Measurements from ENCODE around the gene PPIA.
A peak's percentile ranks its signal among the peaks of the same experiment; 100 is the strongest.
"Not testable (repeated sequence)": the region's sequence is repeated elsewhere in the genome, so short reads cannot be mapped to it uniquely, and the experiment has no call there.

PPIA gene

GRCh38 chr7:44843440-44843839 lies 47.0 kb downstream of the PPIA start:
- H2AFZ ChIP-seq (ENCODE audit: low read depth, low read length), result not testable (repeated sequence)
- H3K36me3 ChIP-seq (ENCODE audit: insufficient read depth, low read length), result peaks cover 40% of the 10 kb centered on the region

GRCh38 chr7:44845451-44845850 lies 49.0 kb downstream of the PPIA start:
- Histone ChIP-seq H3K36me3 (ENCODE audit: insufficient read depth, low read length) (peaks cover 24% of the 10 kb centered on the region), H3K27me3 (ENCODE audit: insufficient read depth, low read length) (no peaks in the 10 kb centered on the region), H3K4me1 (ENCODE audit: insufficient read depth, low read length) (peaks cover 17% of the 10 kb centered on the region), H3K4me3 (ENCODE audit: low read length) (peak overlapping the region; percentile 97), H2AFZ (ENCODE audit: low read depth, low read length) (no peak overlapping the region), H3K9me3 (ENCODE audit: low read length) (no peaks in the 10 kb centered on the region)

More at GRCh38 chr7:44843440-44843839, 47.0 kb downstream of the PPIA start:
- H3K27me3 ChIP-seq (ENCODE audit: insufficient read depth, low read length); H3K9me3 ChIP-seq (ENCODE audit: low read length); H3K4me3 ChIP-seq (ENCODE audit: low read length): not testable (repeated sequence)
- peaks cover 11% of the 10 kb centered on the region for H3K4me1 ChIP-seq (ENCODE audit: insufficient read depth, low read length)

- H3K9me3 ChIP-seq (ENCODE audit: low read length); H3K27me3 ChIP-seq (ENCODE audit: insufficient read depth, low read length); H2AFZ ChIP-seq (ENCODE audit: low read depth, low read length): not testable (repeated sequence)
- H3K4me1 ChIP-seq (ENCODE audit: insufficient read depth, low read length), result peaks cover 17% of the 10 kb centered on the region
- H3K36me3 ChIP-seq (ENCODE audit: insufficient read depth, low read length), result peaks cover 15% of the 10 kb centered on the region
- H3K4me3 ChIP-seq (ENCODE audit: low read length), result peak overlapping the region; percentile 97
Measured at GRCh38 chr7:44846390-44846789, 49.9 kb downstream of the PPIA start.

GRCh38 chr7:44846816-44847508 lies 50.5 kb downstream of the PPIA start:
- Histone ChIP-seq H3K4me3 (ENCODE audit: low read length) (peak overlapping the region; percentile 97), H3K27me3 (ENCODE audit: insufficient read depth, low read length) (no peaks in the 10 kb centered on the region), H2AFZ (ENCODE audit: low read depth, low read length) (peak overlapping the region; percentile 23), H3K9me3 (ENCODE audit: low read length) (no peaks in the 10 kb centered on the region), H3K4me1 (ENCODE audit: insufficient read depth, low read length) (peaks cover 17% of the 10 kb centered on the region), H3K36me3 (ENCODE audit: insufficient read depth, low read length) (peaks cover 10% of the 10 kb centered on the region)

DNA sequence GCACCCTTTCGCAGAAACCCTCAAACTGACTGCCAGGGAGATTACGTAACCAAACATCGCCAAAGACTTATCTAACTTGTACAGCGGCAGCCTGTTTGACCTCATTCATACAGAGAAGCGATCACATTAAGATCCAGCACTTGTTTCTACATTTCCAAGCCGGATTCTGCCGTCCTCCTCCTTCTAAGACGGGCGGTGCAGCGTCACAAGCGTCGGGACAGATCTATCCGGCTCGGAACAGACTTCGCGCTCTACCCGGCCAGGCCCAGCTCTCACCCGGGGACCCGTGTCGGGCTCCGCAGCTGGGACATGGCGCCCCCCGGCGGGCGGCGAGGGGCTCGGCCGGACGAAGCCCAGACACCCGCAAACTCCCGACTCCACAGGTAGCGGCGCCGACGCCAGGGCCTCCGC lies 51.0 kb downstream of the PPIA start:
- Histone ChIP-seq H3K36me3 (ENCODE audit: insufficient read depth, low read length) (peaks cover 4% of the 10 kb centered on the region), H3K9me3 (ENCODE audit: low read length) (no peaks in the 10 kb centered on the region), H3K27me3 (ENCODE audit: insufficient read depth, low read length) (no peaks in the 10 kb centered on the region), H3K4me1 (ENCODE audit: insufficient read depth, low read length) (peaks cover 17% of the 10 kb centered on the region), H2AFZ (ENCODE audit: low read depth, low read length) (peak overlapping the region; percentile 23), H3K4me3 (ENCODE audit: low read length) (peak overlapping the region; percentile 97)

DNA sequence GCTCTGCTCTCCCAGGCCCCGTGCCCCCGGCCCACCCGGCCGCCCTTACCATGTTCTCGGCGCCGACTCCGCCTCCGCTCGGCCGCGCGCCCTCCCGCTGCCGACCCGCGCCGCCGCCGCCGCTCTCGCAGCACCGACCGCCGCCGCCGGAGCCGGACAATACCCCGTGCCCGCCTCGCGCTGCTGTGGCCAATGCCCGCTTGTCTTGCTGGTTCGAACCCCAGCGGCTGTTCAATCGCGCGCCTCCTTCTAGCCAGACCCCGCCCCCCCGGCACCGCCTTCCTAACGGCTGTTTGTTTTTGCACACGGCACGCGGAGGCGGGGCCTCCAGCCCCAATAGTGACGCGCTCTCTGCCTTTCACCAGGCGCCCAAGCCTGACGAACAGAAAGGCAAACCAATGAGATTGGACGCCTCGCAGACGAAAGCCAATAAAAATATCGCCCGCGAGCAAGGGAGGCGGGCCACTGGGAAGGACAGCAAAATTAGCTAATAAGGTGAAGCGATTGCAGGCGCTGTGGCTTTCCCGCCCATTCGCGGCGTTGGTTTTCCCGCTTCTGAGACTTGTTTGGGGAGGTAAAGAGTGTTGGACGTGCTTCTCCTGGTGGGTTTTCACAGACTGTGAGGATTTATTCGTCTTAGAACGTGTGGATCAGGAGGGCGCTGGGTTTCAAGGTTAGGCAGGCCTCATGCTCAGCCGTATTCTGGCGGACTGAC lies 51.6 kb downstream of the PPIA start, which contains the start of gene H2AZ2:
Gene H2AZ2 (minus strand): TSS at position 168 of the 715 bp plus-strand sequence. CDS start 116 bp downstream, at position 52.
- Histone ChIP-seq H3K9me3 (ENCODE audit: low read length) (no peaks in the 10 kb centered on the region), H3K27me3 (ENCODE audit: insufficient read depth, low read length) (no peaks in the 10 kb centered on the region), H3K4me1 (ENCODE audit: insufficient read depth, low read length) (peaks cover 17% of the 10 kb centered on the region), H3K4me3 (ENCODE audit: low read length) (peak within 1 kb of the TSS; percentile 97), H2AFZ (ENCODE audit: low read depth, low read length) (peak within 1 kb of the TSS; percentile 77), H3K36me3 (ENCODE audit: insufficient read depth, low read length) (peaks cover 1% of the 10 kb centered on the region)

GRCh38 chr7:44849259-44849884 lies 52.9 kb downstream of the PPIA start:
- no peaks in the 10 kb centered on the region for H3K36me3 ChIP-seq (ENCODE audit: insufficient read depth, low read length)
- H3K27me3 ChIP-seq (ENCODE audit: insufficient read depth, low read length), result no peaks in the 10 kb centered on the region
- no peak overlapping the region for H2AFZ ChIP-seq (ENCODE audit: low read depth, low read length)
- H3K4me3 ChIP-seq (ENCODE audit: low read length), result peak overlapping the region; percentile 85
- no peaks in the 10 kb centered on the region for H3K9me3 ChIP-seq (ENCODE audit: low read length)
- peaks cover 17% of the 10 kb centered on the region for H3K4me1 ChIP-seq (ENCODE audit: insufficient read depth, low read length)

DNA sequence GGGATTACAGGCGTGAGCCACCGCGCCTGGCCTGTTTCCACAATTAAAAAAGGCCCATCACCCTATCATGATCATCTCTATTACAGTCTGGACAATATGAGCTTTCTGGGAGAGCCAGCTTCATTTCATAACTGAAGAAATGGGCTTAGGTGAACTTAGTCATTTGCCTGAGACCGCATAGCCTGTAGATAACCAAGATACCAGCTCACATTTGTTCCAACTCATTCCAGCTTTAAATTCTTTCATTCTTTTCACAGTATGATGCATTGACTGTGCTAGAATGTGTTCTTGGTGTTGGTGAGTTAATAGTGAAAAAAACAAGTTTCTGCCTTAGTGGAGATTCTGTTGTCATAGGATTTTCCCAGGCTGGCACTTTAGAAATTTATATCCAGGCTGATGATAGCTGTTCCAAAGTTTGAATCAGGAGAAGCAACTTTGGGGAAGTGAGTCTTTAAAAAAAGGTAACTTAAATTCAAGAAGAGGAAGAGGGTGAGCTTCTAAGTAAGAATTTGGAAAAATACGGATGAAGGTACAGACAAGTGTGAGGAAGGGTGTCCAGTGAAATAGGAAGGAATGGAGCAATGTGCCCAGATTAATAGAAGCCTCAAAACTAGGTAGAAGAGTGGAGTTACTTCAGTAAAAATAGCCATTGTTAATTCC lies 53.5 kb downstream of the PPIA start:
- H3K27me3 ChIP-seq (ENCODE audit: insufficient read depth, low read length), result no peaks in the 10 kb centered on the region
- peaks cover 17% of the 10 kb centered on the region for H3K4me1 ChIP-seq (ENCODE audit: insufficient read depth, low read length)
- no peaks in the 10 kb centered on the region for H3K36me3 ChIP-seq (ENCODE audit: insufficient read depth, low read length)
- H3K9me3 ChIP-seq (ENCODE audit: low read length), result no peaks in the 10 kb centered on the region
- H3K4me3 ChIP-seq (ENCODE audit: low read length), result no peak overlapping the region
- no peak overlapping the region for H2AFZ ChIP-seq (ENCODE audit: low read depth, low read length)

DNA sequence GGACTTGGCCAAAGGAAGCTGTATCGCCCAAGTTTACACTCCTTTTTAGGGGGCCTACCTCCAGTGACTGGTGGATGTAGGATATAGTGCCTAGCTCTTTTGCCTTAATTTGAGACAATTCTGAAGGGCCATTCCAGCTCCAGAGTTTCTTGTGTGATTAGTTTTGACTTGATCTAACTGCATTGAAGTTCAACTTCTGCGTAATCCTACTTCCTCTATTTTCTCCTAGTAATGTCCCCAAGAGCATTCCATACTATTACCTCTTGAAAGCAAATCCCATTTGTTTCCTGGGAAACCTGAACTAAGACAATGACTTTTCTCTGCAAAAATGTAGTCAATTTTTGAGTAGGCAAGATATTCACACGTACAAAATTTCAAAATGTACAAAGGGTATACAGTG lies 56.1 kb downstream of the PPIA start:
- H3K4me3 ChIP-seq (ENCODE audit: low read length), result no peak overlapping the region
- no peaks in the 10 kb centered on the region for H3K36me3 ChIP-seq (ENCODE audit: insufficient read depth, low read length)
- H3K9me3 ChIP-seq (ENCODE audit: low read length), result no peaks in the 10 kb centered on the region
- peaks cover 6% of the 10 kb centered on the region for H3K4me1 ChIP-seq (ENCODE audit: insufficient read depth, low read length)
- no peaks in the 10 kb centered on the region for H3K27me3 ChIP-seq (ENCODE audit: insufficient read depth, low read length)
- H2AFZ ChIP-seq (ENCODE audit: low read depth, low read length), result no peak overlapping the region
